NCI-H2196 (cell line): Measurements from ENCODE around the gene PPIP5K1.

Experiments used
- DNase-seq: peaks from one replicate; lab custom pipeline; 2025; ENCODE audit not compliant: unreplicated experiment; lab: John Stamatoyannopoulos, UW

PPIP5K1 gene

DNA sequence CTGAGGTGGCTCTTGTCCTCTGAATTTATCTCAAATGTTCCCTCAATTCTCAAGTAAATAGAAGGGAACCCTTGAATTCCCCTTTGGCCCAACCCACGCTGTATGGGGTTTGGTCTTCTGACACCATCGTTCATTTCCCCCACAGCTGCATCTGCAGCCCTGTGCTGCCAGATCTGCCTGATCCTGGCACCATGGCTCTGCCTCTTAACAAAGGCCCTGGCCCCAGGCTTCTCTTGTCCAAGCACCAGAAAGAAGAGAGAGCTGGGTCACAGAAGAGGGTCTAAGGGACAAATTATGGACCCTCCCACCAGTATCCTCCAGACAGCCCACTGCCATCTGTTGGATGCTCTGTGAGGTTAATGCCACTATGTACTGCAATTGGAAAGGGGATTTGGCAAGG is 70.8 kb downstream of the PPIP5K1 start:
- no peak for DNase-seq

DNA sequence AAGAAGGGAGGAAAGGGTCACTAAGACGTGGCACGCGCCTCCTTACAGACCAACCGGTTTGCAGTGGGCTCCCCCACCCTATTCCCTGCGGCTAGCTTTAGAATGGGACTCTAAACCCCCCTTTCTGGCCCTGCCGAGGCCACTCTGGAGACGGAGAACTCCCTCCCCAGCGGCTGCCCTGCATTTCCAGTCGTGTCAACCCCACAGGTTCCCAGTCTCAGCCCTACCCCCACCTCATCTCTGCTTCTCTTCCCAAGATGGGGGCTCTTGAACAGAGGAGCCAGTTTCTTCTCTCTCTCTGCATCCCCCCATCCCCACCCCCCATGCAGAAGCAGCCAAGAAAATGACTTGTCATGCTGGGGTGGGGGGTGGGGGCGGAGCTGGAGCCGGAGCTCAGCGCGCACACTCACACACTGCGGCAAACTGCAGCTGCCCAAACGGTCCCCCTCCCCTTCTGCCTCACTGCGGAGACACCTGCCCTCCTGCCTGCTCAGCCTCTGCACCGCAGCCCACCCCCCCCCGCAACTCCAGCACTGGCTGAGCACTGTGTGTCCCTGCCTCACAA is 71.7 kb downstream of the PPIP5K1 start:
- DNase-seq = peak; percentile 24

DNA sequence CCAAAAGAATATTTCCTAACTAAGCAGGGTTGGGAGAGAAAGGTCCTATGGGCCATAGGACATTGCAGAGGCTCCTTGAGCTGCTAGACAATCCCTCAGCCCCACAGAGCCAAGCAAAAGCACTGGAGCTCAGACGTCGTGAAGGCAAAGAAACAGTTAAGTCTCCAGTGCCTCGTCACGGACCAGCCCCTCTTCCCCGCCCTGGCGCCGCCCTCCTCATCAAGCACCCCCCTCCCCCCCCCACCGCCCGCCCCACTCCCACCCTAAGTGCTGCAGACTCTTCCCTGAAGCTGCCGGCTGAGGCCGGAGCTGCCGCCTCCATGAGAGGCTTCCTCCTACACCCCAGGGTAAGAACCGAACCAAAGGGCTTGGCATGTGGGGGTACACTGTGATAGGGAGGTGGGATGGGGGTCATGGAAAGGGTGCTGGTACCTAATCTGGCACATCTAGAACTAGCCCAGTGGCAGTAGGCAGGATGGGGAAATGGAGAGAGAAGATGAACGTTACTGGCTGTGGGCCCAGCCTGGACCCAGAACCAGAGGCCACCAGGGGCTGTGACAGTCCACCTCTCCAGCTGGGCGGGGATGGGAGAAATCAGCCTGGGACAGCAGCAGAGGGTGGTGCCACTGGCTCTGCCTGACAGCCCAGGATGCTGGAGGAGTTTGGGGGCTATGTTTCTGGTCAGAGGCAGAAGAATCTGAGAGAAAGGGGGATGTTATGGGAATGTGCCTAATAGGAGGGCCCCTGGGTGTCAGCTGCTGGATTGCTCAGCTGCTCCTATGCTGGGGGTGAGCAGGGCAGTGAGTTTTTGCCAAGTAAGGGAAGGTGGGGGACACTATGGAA is 72.4 kb downstream of the PPIP5K1 start, which contains the start of gene MAP1A:
MAP1A (plus strand) TSS at position 255 of the 843 bp plus-strand sequence. CDS start 3,866 bp downstream, outside the sequence.
- DNase-seq = no peak

DNA sequence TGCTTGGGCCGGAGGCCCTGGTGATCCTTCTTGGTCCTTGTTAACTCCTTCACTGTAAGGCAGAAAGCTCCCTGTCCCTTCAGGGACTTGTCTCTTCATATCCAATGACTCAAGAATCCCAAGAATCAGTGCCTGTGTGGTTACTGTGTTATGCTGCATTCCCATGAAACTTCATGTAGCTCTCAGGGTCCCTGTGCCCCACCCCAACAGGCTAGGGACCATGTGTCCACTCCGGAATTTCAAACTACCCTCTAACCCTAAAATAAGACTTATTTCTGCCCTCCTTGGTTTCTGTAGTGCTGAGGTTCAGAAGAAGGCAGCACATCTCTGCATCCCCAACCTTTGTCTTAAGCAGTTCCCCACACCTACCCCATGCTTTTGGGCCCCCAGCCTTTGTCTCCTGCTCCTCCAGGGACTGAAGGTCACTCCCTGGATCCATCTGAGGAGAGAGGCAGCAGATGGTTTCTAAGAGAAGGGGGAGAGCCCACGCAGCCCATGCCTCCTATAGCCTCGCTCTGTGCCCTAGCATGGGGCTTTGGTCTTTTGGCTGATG is 73.1 kb downstream of the PPIP5K1 start:
- DNase-seq = no peak

DNA sequence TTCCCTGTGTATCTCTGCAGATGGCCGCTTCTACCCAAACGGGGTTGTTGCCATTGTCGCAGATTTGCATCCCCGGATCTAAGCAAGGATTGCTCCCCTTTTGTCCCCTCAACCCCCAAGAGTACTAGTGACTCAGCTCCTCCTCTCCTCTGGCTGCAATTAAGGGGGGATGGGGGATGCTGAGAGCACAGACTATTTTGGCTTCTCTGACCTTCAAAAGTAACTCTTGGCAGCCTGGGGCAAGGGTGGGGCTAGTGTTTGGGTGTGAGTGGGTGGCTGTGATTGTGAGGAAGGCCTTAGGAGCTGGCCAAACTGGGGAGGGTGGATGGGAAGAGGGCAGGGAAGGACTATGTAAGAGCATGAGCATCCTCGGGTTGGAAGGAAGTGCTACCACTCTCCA is 73.8 kb downstream of the PPIP5K1 start:
- DNase-seq = no peak

DNA sequence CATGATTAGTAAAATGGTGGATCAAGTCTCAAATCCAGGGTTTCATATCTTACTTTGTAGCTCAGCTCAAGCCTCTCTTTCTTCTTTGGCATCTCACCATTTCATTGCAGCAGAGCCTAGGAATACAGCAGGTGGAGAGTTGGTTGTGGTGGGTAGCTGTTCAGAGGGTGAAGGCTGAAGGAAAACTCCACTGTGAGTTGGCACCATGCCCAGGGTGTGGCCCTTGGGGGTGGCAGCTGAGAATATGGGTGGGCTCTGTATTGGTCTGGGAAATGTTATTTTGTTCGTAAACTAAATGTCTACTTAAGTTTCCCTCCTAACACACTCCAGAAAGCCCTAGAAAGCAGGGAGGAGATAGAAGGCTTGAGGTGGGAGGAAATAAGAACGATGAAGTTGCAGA is 74.3 kb downstream of the PPIP5K1 start:
- DNase-seq = no peak

DNA sequence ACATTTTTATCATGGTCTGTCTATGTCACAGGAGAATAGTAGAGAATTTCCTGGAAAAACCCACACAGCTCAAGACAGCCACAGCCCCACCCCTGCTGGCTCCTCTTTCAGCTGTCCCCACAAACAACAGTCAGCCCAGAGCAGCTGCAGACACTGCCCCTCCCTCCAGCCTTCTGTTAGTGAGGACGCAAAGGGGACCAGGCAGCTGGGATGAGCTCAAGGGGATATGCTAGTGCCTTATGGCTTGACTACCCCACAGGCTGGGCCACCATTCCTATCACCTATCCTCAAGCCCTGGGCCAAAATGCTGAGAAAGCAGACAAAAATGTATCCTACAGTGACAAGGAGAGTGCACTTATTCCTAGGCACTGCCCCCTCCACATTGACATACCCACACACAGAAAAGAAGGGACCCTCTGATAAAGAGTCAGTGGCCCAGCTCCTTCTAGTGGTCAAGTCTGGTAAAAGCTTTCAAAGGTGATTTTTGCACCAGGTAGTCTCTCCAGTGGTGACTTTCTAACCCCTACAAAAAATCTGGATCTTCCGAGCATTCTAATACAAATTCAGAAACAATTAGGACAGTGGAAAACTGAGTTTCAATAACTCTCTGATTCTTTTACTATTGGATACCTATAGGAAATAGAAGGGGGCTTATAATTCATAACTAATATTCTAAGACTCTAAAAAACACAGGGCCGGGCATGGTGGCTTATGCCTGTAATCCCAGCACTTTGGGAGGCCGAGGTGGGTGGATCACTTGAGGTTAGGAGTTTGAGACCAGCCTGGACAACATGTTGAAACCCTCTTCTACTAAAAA is 75.6 kb downstream of the PPIP5K1 start:
- peak; percentile 6 for DNase-seq

DNA sequence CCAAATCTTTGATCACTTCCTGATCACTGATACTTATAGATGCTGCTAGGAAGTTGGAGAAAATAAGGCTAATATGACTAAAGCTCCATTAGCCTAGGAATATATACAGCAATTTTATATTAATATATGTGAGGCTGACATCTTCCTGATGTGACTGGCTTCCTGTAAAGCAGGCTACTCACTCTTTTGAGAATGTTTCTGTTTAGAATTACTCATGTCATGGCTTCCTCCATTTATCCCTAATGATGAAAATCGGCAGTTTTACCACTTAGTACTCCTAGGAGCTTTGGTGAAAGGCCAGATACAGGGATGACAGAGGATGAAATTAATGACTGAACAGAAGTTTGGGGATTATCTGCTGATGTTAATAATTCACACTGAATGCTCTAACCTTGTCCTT is 76.5 kb downstream of the PPIP5K1 start:
- DNase-seq = no peak

DNA sequence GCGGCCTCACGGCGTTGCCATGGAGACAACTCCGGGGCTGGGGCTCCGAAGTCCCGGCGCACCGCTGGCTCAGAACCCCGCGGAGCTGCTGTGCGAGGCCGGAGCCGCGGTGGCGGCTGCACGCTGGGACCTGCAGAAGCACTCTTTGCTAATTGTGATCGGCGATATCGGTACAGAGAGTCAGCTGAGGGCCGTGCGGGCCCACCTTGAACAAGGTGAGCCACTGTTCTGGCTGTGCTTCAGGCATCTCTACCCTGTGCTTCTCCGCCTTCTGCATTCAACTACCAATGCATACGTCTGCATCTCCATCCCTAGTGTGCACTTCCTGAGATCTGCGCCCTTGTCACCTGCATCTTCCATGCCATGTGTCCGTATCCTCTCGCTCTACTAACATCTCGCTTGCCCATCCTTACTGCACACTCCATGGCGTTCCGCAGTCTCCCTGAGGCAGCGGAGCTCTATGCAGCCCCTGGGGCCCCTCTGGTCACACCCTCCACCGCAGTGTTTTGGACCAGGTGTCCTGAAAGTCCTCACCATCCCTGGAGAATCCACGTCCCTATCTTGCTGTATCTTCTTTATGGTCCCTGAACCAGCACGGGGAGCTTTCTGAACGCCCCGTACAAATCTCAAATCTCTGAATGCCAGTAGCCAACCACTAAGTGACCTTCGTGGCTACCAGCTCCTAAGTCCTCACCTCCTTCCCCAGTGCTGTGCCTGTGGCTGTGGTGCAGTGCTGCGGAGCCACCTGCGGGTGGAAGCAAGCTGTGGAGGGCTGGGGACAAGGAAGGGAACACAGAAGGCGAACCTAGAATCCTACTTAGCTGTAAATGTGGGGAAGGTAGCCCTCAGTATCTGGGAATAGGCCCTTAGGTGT is 78.8 kb downstream of the PPIP5K1 start:
- peak; percentile 4 for DNase-seq

DNA sequence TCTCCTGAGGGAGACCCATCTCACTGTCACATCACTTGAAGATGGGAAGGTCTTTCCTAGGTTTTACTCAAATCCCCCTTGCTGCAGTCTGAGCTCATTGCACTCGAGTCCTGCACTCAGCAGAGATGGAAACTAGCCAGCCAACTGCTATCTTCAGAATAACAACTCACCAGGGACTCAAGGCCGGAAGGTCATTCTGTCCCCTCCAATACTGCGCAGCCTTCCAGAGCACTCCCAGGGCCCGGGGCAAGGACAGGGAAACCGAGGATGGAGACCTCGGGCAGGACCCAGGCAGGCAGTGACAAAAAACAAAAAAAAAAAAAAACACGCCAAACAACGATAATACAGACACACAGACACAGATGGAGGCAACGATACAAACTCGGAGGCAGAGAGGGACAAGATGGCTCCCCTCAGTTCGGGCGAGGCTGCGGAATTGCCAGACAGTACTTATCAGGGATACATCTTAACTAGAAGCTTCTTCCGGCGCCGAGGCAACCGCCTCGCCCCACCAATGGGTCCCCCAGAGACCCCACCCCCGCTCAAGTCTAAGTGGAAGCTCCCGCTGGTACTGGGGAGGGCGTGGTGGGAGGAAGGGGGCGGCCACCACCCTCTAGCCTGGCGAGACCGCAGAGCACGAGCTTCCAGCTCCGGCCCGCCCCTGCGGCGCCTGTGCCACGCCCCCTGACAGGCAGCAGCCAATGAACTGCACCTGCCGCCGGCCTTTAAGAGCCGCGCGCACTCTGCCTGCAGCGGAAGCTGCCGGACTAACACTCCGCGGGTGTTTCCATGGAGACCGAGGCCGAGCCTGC is 79.6 kb downstream of the PPIP5K1 start:
- peak; percentile 96 for DNase-seq

DNA sequence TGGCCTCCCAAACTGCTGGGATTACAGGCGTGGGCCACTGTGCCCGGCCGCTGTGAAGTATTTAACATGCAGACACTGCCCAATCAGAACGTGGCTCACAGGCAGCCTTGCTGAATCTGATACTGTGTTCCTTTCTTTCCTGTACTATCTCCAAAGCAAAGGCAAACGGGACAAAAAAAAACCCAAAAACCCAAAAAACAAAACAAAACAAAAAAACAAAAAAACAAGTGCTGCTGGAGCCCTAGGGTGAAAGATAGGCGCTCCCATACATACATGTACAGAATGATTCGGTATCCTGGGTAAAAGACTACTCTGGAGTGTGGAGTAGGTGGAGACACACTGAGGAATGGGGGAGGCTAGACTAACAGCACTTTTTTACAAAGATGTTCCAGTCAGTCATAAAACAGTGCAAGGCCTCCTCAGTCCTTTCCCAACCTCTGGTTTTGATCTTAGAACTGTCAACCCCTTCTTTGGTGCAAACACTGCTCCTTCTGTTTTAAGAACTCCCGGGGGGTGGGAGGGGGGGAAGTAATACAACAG is 80.3 kb downstream of the PPIP5K1 start:
- DNase-seq = no peak

DNA sequence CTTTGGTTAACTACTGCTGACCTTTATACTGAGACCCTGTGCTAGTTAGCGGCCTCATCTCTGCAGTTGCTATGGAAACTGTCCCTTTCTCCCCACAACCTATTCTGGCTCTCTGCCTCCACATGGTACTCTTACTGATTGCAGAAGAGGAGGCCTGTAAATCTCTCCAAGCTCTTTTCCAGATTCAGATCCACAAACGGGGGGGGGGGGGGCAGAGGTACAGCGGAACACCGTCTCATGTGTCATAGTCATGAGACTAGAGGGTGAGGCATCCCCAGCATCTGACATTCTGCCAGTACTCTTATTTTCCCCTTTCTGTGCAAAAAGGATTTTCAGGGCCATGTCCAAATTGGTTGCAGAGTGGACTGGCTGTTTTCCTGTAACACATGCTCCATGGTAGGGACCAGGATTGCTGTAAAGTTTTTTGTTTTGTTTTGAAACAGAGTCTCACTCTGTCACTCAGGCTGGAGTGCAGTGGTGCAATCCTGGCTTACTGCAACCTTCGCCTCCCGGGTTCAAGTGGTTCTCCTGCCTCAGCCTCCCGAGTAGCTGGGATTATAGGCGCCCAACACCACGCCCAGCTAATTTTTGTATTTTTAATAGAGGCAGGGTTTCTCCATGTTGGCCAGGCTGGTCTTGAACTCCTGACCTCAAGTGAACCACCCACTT is 80.9 kb downstream of the PPIP5K1 start:
- DNase-seq = no peak

DNA sequence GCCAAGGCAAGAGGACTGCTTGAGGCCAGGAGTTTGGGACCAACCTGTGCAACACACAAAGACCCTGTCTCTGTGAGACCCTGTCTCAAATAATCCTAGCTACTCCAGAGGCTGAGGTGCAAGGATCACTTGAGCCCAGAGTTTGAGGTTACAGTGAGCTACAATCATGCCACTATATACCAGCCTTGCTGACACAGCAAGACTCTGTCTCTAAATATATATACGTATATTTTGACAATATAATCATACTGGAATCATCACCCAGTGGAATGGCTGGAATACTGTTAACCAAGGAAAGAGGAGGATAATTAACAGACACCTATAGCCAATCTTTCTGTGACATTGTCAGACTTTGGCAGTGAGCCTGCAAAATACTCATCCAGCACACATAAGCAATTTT is 81.6 kb downstream of the PPIP5K1 start:
- no peak for DNase-seq

DNA sequence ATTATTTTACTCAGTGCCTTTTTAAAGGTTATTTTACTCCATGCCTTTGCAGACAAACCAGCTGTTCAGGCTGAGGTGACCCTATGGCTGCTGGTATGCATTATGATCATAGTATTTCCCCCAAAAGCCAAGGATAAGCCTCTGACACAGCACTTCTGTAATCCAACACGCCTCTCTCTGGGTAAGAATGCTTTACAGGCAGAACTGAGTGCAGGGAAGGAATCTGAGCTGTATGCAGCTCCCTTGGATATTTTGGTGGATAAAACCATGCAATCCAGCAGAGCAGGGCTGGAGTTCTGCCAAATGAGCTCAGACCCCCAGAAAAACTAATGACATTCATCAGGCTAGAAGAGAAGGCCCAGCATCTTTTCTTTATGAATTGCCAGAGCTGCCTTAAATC is 84.3 kb downstream of the PPIP5K1 start:
- no peak for DNase-seq

DNA sequence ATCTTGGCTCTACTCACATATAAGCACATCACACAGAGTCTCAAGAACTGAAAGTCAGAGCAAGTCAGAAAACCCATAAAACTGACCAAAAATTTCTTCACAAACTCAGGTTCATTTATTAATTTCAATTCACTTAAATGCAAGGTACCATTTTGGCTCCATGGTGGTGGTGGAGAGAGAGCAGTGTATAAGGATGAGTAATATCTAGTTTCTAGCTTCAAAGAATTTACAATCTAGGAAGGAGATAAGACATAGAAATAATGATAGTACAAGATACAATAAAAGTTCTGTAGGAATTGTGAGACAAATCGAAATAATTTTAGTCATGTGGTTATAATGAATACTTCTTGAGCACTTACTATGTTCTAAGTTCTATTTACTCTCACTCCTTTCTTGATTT is 90.4 kb downstream of the PPIP5K1 start:
- DNase-seq = no peak

DNA sequence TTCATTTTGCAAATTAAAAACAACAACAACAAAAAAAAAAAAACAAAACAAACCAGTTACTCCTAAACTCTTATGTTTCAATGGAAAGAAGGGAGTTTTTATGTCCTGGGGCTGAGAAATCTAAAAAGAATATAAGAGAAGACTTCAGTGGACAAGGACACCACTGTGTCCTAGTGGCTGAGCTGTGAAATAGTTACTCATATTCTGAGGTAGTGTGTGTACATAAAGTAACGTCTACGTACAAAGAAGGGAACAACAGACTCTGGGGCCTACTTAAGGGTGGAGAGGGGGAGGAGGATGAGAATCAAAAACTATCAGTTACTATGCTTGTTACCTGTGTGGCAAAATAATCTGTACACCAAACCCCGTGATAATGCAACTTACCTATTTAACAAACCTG is 91.0 kb downstream of the PPIP5K1 start:
- DNase-seq = no peak

DNA sequence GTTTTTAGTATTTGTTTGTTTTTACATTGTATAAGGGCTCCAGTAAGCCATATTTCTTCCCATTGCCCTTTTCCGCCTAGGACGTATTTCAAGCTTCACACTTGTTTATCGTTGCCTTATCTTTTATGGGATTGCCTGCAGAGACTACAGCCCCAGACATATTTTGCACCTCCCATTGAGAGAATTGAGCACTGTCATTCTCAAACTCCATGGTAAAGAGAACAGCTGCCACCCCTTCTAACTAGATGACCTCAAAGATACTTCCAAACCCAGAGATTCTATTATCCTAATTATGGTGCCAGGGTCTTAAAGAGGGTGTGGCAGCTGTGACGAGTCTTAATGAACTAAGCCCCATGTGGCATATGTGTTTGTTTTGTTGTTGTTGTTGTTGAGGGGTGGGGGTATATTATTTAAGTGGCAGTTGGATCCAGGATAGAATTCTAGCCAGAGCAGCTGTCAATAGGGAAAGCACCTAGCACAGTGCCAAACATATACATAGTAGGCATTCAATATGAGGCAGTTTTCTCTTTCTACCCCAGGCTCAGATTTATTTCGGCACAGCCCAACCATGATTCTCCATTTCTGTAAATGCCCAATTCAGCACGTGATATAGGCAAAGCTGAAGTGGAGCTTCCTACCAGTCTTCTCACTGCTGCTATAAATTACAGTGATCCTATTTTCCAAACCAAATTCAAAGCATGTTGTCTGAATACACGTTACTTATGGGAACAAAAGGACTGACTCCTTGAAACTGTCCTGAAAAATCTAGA is 96.1 kb downstream of the PPIP5K1 start:
- DNase-seq = no peak
